OCI-LY7 (cell line): ENCODE data around the gene ZNF45. TPM values are rescaled to one million over a fixed set of nuclear protein-coding genes. Genes with fewer than 3 reads are reported as not detected.

Experiments
- BruUV-seq: library from RNA; stranded (reverse); fragments of 400-500 nt; replicated peaks from 2 replicates; lab custom pipeline; 2021; lab: Mats Ljungman, UMichigan
- CTCF ChIA-PET: fragments of 300-600 bp; sonication (Branson Sonifier 250); formaldehyde crosslinking; loops from one replicate; lab custom pipeline; 2022; ENCODE audit warnings: antibody characterized with exemption; ENCODE audit not compliant: unreplicated experiment; lab: Charles Lee
- POLR2A ChIA-PET: fragments of 300-600 bp; sonication (Branson Sonifier 250); formaldehyde crosslinking; loops from one replicate; lab custom pipeline; 2022; ENCODE audit warnings: antibody characterized with exemption; lab: Charles Lee
- DNase-seq: peaks from one replicate; pipeline ENCODE4 v3.0.0-alpha.2; 2015; ENCODE audit warnings: low spot score
- H2AFZ ChIP-seq: fragments of 200-600 bp; sonication (generic), shearing (Covaris generic); 2 replicates; pipeline ENCODE4 v1.6.1; 2014; ENCODE audit warnings: mild to moderate bottlenecking, antibody characterized with exemption, low read length, moderate library complexity
- H3K27ac ChIP-seq: fragments of 200-600 bp; sonication (generic); 2 replicates; pipeline ENCODE4 v1.5.1; 2014; ENCODE audit warnings: mixed run types, low read depth, mild to moderate bottlenecking, moderate library complexity, low read length, inconsistent platforms; ENCODE audit not compliant: poor library complexity, severe bottlenecking
- H3K36me3 ChIP-seq: fragments of 200-600 bp; sonication (generic); 2 replicates; pipeline ENCODE4 v1.6.1; 2014; ENCODE audit warnings: mild to moderate bottlenecking, antibody characterized with exemption, low read length, moderate library complexity, mixed read lengths; ENCODE audit not compliant: insufficient read depth
- H3K4me1 ChIP-seq: fragments of 200-600 bp; sonication (generic); 2 replicates; pipeline ENCODE4 v1.5.1; 2014; ENCODE audit warnings: mild to moderate bottlenecking, low read length; ENCODE audit not compliant: insufficient read depth, poor library complexity, severe bottlenecking
- H3K4me2 ChIP-seq: fragments of 200-600 bp; sonication (generic); 2 replicates; pipeline ENCODE4 v1.6.1; 2014; ENCODE audit warnings: mild to moderate bottlenecking, low read length
- H3K4me3 ChIP-seq: fragments of 200-600 bp; sonication (generic); 2 replicates; pipeline ENCODE4 v1.5.1; 2014; ENCODE audit warnings: mild to moderate bottlenecking, low read depth, low read length; ENCODE audit not compliant: poor library complexity, severe bottlenecking
- H3K79me2 ChIP-seq: fragments of 200-600 bp; sonication (generic); 2 replicates; pipeline ENCODE4 v1.6.1; 2016; ENCODE audit warnings: low read depth, mild to moderate bottlenecking, low read length, moderate library complexity, mixed read lengths; ENCODE audit not compliant: insufficient read depth
- H3K9me2 ChIP-seq: fragments of 200-600 bp; sonication (generic); 2 replicates; pipeline ENCODE4 v1.6.1; 2016; ENCODE audit warnings: mild to moderate bottlenecking, low read length, mixed read lengths; ENCODE audit not compliant: insufficient read depth
- H3K9me3 ChIP-seq: fragments of 200-600 bp; sonication (generic); 2 replicates; pipeline ENCODE4 v1.6.1; 2014; ENCODE audit warnings: mild to moderate bottlenecking, mixed run types, low read length, mixed read lengths
- H4K20me1 ChIP-seq: fragments of 200-600 bp; sonication (generic); 2 replicates; pipeline ENCODE4 v1.6.1; 2014; ENCODE audit warnings: mild to moderate bottlenecking, antibody characterized with exemption, low read length, moderate library complexity, mixed read lengths; ENCODE audit not compliant: insufficient read depth
- EZH2phosphoT487 ChIP-seq: fragments of 200-600 bp; sonication (generic); IDR thresholded peaks from 2 replicates; pipeline ENCODE4 v1.6.1; 2018; ENCODE audit warnings: low read depth, borderline replicate concordance, mild to moderate bottlenecking, mixed run types, antibody characterized with exemption, low read length, moderate library complexity, mixed read lengths
- intact Hi-C: fragments of 100-400 bp; cut with micrococcal nuclease; formaldehyde crosslinking; loops from one replicate; pipeline ENCODE4 v1.10.0; 2022; ENCODE audit not compliant: unreplicated experiment
- total RNA-seq, 2 experiments: library from RNA; depleted of rRNA in 1 of 2; stranded (reverse); fragments of >200 nt in 1 of 2; shearing (Covaris generic) in 1 of 2; gene quantifications; 2 replicates each; pipeline ENCODE4 v1.2.3, GENCODE V29; 2014 to 2022
- TF ChIP-seq, protein P1 (sequence below): fragments of 200-600 bp; sonication (generic); conservative IDR thresholded peaks from 2 replicates; pipeline ENCODE4 v1.5.1; 2014; ENCODE audit warnings: mild to moderate bottlenecking, antibody characterized with exemption, low read length, moderate library complexity, mixed read lengths

Gene ZNF45
- total RNA-seq, 2 experiments from 2014 or later = 9.7 to 15.3 TPM

- H3K4me2 ChIP-seq = no peak overlapping the region
- no peak overlapping the region for H3K4me3 ChIP-seq
- H3K79me2 ChIP-seq = no peaks in the 10 kb centered on the region; the same call in 1 of the 2 replicates
- no peak for TF ChIP-seq EZH2phosphoT487
- TF ChIP-seq, protein P1, sequence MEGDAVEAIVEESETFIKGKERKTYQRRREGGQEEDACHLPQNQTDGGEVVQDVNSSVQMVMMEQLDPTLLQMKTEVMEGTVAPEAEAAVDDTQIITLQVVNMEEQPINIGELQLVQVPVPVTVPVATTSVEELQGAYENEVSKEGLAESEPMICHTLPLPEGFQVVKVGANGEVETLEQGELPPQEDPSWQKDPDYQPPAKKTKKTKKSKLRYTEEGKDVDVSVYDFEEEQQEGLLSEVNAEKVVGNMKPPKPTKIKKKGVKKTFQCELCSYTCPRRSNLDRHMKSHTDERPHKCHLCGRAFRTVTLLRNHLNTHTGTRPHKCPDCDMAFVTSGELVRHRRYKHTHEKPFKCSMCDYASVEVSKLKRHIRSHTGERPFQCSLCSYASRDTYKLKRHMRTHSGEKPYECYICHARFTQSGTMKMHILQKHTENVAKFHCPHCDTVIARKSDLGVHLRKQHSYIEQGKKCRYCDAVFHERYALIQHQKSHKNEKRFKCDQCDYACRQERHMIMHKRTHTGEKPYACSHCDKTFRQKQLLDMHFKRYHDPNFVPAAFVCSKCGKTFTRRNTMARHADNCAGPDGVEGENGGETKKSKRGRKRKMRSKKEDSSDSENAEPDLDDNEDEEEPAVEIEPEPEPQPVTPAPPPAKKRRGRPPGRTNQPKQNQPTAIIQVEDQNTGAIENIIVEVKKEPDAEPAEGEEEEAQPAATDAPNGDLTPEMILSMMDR = no peak
- no peak for DNase-seq
- POLR2A ChIA-PET = no interaction called here
- H3K9me2 ChIP-seq = no peaks in the 10 kb centered on the region
- CTCF ChIA-PET = no interaction called here
- peaks cover 84% of the 10 kb centered on the region for H3K36me3 ChIP-seq
- H4K20me1 ChIP-seq = no peaks in the 10 kb centered on the region
- no peak overlapping the region for H3K27ac ChIP-seq
- peaks cover under 1% of the 10 kb centered on the region for H3K4me1 ChIP-seq
- no peak overlapping the region for H2AFZ ChIP-seq
- intact Hi-C loops = no loop called here
- H3K9me3 ChIP-seq = no peaks in the 10 kb centered on the region
- BruUV-seq = no TSS peak
Observed at GRCh38 chr19:43928820-43929219, 6.3 kb downstream of the ZNF45 start.

DNA sequence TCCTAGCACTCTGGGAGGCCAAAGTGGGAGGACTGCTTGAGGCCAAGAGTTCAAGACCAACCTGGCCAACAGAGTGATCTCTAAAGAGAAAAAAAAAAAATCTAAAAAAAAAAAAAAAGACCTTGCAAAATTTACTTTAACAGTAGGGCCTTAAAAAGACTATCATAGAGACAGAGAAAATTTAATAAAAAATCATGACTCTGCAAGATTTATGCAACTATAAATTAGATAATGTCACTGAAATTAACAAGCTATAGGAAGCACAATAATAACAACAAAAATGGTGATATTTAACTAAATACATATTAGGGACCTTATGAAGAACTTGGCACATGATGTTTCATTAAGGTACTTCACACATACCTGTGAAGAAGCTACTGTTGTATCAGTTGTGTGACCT, 11.2 kb downstream of the ZNF45 start:
- BruUV-seq = no TSS peak
- CTCF ChIA-PET = no interaction called here

DNA sequence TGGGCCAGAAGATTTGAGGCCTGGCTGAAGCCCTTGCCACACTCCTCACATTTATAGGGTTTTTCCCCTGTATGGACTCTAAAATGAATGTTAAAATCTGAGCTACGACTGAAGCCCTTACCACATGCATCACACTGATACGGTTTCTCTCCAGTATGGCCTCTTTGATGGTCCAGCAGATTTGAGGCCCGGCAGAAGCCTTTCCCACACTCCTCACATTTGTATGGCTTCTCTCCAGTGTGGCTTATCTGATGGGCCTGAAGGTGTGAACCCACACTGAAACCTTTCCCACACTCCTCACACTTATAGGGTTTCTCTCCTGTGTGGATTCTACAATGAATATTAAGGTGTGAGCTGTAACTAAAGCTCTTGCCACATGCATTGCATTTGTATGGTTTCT, 21.0 kb downstream of the ZNF45 start:
- H3K4me3 ChIP-seq = no peak overlapping the region
- no peak for TF ChIP-seq EZH2phosphoT487
- TF ChIP-seq, protein P1 = no peak
- H3K9me3 ChIP-seq = no peaks in the 10 kb centered on the region
- no TSS peak for BruUV-seq
- H4K20me1 ChIP-seq = no peaks in the 10 kb centered on the region
- H3K79me2 ChIP-seq = no peaks in the 10 kb centered on the region
- H3K4me2 ChIP-seq = no peak overlapping the region
- H3K36me3 ChIP-seq = peaks cover 63% of the 10 kb centered on the region
- no peak overlapping the region for H3K27ac ChIP-seq
- DNase-seq = no peak
- no peak overlapping the region for H2AFZ ChIP-seq
- peaks cover 6% of the 10 kb centered on the region for H3K4me1 ChIP-seq
- no peaks in the 10 kb centered on the region for H3K9me2 ChIP-seq
- ChIA-PET CTCF (no interaction called here), POLR2A (interaction anchor here (1.0 kb wide), 1 partner anchor 24 kb away, joined by 5 read pairs; no protein-coding TSS in a partner anchor)
- intact Hi-C loops = no loop called here

More for the DNA sequence above, 11.2 kb downstream of the ZNF45 start:
- no peaks in the 10 kb centered on the region for H3K9me3 ChIP-seq
- no peak for DNase-seq
- POLR2A ChIA-PET = interaction anchor here (0.6 to 0.7 kb wide), 2 partner anchors 29 to 347 kb away, joined by 3 read pairs; no protein-coding TSS in a partner anchor
- intact Hi-C loops = no loop called here
- no peak overlapping the region for H3K4me3 ChIP-seq
- H3K79me2 ChIP-seq = no peaks in the 10 kb centered on the region
- no peaks in the 10 kb centered on the region for H4K20me1 ChIP-seq
- no peaks in the 10 kb centered on the region for H3K9me2 ChIP-seq
- H2AFZ ChIP-seq = no peak overlapping the region
- peaks cover 77% of the 10 kb centered on the region for H3K36me3 ChIP-seq
- no peak overlapping the region for H3K4me2 ChIP-seq
- H3K27ac ChIP-seq = no peak overlapping the region
- no peak for TF ChIP-seq EZH2phosphoT487
- TF ChIP-seq, protein P1 = no peak
- H3K4me1 ChIP-seq = no peaks in the 10 kb centered on the region
